ENCODE measurements around the gene SH3BP4. TPM values are rescaled to one million over a fixed set of nuclear protein-coding genes. Genes with fewer than 3 reads are reported as not detected.

SH3BP4 gene
- total and polyA plus RNA-seq, 2 of the 13 experiments (the other 11 are each of a cell fraction or from before 2014, with no cell fraction given) = 34.6 to 99.1 TPM

- 0 out of 2 replicates have a peak, but pooled peaks have one; percentile 41 for TF ChIP-seq KMT2A (CRISPR knock-in tag; IDR thresholded peaks at IDR 0.05)
- no peak for TF ChIP-seq ZKSCAN5 (CRISPR knock-in tag; IDR thresholded peaks at IDR 0.05)
- no peak for TF ChIP-seq ZNF446 (CRISPR knock-in tag; IDR thresholded peaks at IDR 0.05)
- no peak for TF ChIP-seq SIX4 (CRISPR knock-in tag; IDR thresholded peaks at IDR 0.05)
- no peak for TF ChIP-seq ZNF451 (CRISPR knock-in tag; IDR thresholded peaks at IDR 0.05)
- TF ChIP-seq MLXIP (CRISPR knock-in tag; IDR thresholded peaks at IDR 0.05; ENCODE audit: borderline replicate concordance) = no peak
- TF ChIP-seq CC2D1A (CRISPR knock-in tag; IDR thresholded peaks at IDR 0.05) = no peak
- no peak for TF ChIP-seq ZNF784 (CRISPR knock-in tag; IDR thresholded peaks at IDR 0.05; ENCODE audit: borderline replicate concordance)
- no peak for TF ChIP-seq IRF1 (CRISPR knock-in tag; IDR thresholded peaks at IDR 0.05; ENCODE audit: low read depth)
- TF ChIP-seq ZNF761 (CRISPR knock-in tag; conservative IDR thresholded peaks at IDR 0.05) = no peak
- 0 out of 2 replicates have a peak, but pooled peaks have one; percentile 54 for TF ChIP-seq ZMYM4 (CRISPR knock-in tag; IDR thresholded peaks at IDR 0.05)
- TF ChIP-seq HNRNPH1 (optimal IDR thresholded peaks at IDR 0.05; ENCODE audit: low read depth, low read length) = peak; percentile 30
- TF ChIP-seq E2F2 (CRISPR knock-in tag; IDR thresholded peaks at IDR 0.05; ENCODE audit: borderline replicate concordance) = no peak
- TF ChIP-seq ZSCAN25 (CRISPR knock-in tag; IDR thresholded peaks at IDR 0.05) = no peak
- no peak for TF ChIP-seq SNAPC2 (CRISPR knock-in tag; IDR thresholded peaks at IDR 0.05)
- TF ChIP-seq ZNF382 (CRISPR knock-in tag; IDR thresholded peaks at IDR 0.05; ENCODE audit: borderline replicate concordance) = no peak
- TF ChIP-seq ZFP36 (IDR thresholded peaks at IDR 0.05; ENCODE audit: borderline replicate concordance, low read depth, low read length, partially characterized antibody) = no peak
- 0 out of 2 replicates have a peak, but pooled peaks have one; percentile 9 for TF ChIP-seq ZNF501 (CRISPR knock-in tag; IDR thresholded peaks at IDR 0.05)
- no peak for TF ChIP-seq PRPF4 (IDR thresholded peaks at IDR 0.05; ENCODE audit: low read depth, low read length, poor library complexity, severe bottlenecking)
- TF ChIP-seq ZNF24 (IDR thresholded peaks at IDR 0.05) = no peak
- no peak; the same call in 1 of the 2 replicates for TF ChIP-seq DPF2 (CRISPR knock-in tag; IDR thresholded peaks at IDR 0.05; ENCODE audit: borderline replicate concordance, low read depth)
- peak; percentile 47; the same call in 1 of the 2 replicates for TF ChIP-seq SALL2 (CRISPR knock-in tag; IDR thresholded peaks at IDR 0.05)
- TF ChIP-seq STAG1 (CRISPR knock-in tag; IDR thresholded peaks at IDR 0.05) = peak; percentile 43; the same call in 1 of the 2 replicates
- no peak; the same call in 1 of the 2 replicates for TF ChIP-seq FOXP4 (CRISPR knock-in tag; IDR thresholded peaks at IDR 0.05)
Observed at GRCh38 chr2:234977228-234977679, 25.4 kb downstream of the SH3BP4 start (continued).

Data from HepG2 (cell line).